Measurements from ENCODE around the gene MRPS11. TPM values are rescaled to one million over a fixed set of nuclear protein-coding genes. Genes with fewer than 3 reads are reported as not detected.

MRPS11 gene
- total and polyA plus RNA-seq, 2 of the 4 experiments (the other 2 are of a cell fraction) = 66.1 to 87.8 TPM

GRCh38 chr15:88511161-88511560 is 43.7 kb downstream of the MRPS11 start:
- Histone ChIP-seq H3K23ac (ENCODE audit: low read depth, low read length) (no peak overlapping the region), H3K79me1 (ENCODE audit: low read depth in 1 of 2, low read length in 2 of 2) (peaks cover 0 to 7% of the 10 kb centered on the region in 2 experiments; a peak in 1 of 4 replicates), H3K4ac (ENCODE audit: low read depth, low read length) (no peak overlapping the region), H2BK15ac (ENCODE audit: low read depth, low read length) (no peak overlapping the region), H3K4me3 (ENCODE audit: insufficient read depth, low read depth, low read length) (no peak overlapping the region), H3K9me3 (ENCODE audit: control insufficient read depth, insufficient read depth, low read length) (no peaks in the 10 kb centered on the region), H3K27me3 (ENCODE audit: control insufficient read depth, insufficient read depth, low read length) (no peaks in the 10 kb centered on the region), H2AK9ac (replicated peaks; ENCODE audit: low read depth, low read length, poor library complexity) (no peak overlapping the region), H2BK20ac (ENCODE audit: low read depth, low read length) (no peak overlapping the region), H3K4me1 (ENCODE audit: control insufficient read depth, insufficient read depth, low read length) (peaks cover 9% of the 10 kb centered on the region), H3K56ac (ENCODE audit: extremely low read depth, insufficient read depth, low read length) (no peak overlapping the region), H2BK5ac (ENCODE audit: low read depth, low read length, poor library complexity, severe bottlenecking) (no peak overlapping the region), H4K5ac (ENCODE audit: low read depth, low read length) (no peak overlapping the region), H3K4me2 (ENCODE audit: low read depth, low read length) (no peak overlapping the region), H4K91ac (ENCODE audit: insufficient read depth, low read depth, low read length) (no peak overlapping the region), H3K18ac (ENCODE audit: low read depth, low read length) (no peak overlapping the region), H2BK120ac (ENCODE audit: low read depth, low read length) (no peak overlapping the region), H3K27ac (ENCODE audit: insufficient read depth, low read length) (no peak overlapping the region), H4K20me1 (ENCODE audit: insufficient read depth, low read length) (no peaks in the 10 kb centered on the region), H3K14ac (replicated peaks; ENCODE audit: low read depth, low read length) (no peak overlapping the region), H2AK5ac (ENCODE audit: low read depth, low read length) (no peak overlapping the region), H3K9me1 (ENCODE audit: insufficient read depth, low read length) (peaks cover 6% of the 10 kb centered on the region; the same call in 1 of the 2 replicates), H4K8ac (ENCODE audit: low read depth in 2 of 2, low read length in 2 of 2) (no peak overlapping the region), H3K9ac (ENCODE audit: low read depth, low read length) (no peak overlapping the region), H3K36me3 (ENCODE audit: control insufficient read depth, insufficient read depth, low read length) (peaks cover 8% of the 10 kb centered on the region), H2AFZ (replicated peaks; ENCODE audit: low read length, poor library complexity) (no peak overlapping the region)
- in situ Hi-C loops (cut with MboI; ENCODE audit: low sequenced_read_pairs) (no loop called here), intact Hi-C loops (cut with micrococcal nuclease) (no loop called here), dilution Hi-C loops (cut with HindIII; ENCODE audit: low sequenced_read_pairs, unreplicated experiment) (no loop called here)
- no TSS peak for BruUV-seq (replicated peaks)
- ATAC-seq (ENCODE audit: low read depth) (no peak), DNase-seq (no peak)
- TF ChIP-seq BHLHE40 (IDR thresholded peaks at IDR 0.05; ENCODE audit: low read depth, low read length) (no peak), MAZ (IDR thresholded peaks at IDR 0.05; ENCODE audit: borderline replicate concordance, low read depth, low read length) (no peak), MXI1 (IDR thresholded peaks at IDR 0.05; ENCODE audit: borderline replicate concordance, low read depth, low read length) (no peak), ELK1 (IDR thresholded peaks at IDR 0.05; ENCODE audit: borderline replicate concordance, low read depth, low read length) (no peak), CTCF (conservative IDR thresholded peaks at IDR 0.05; ENCODE audit: low read depth, low read length) (no peak), USF2 (IDR thresholded peaks at IDR 0.05; ENCODE audit: low read depth, low read length) (no peak), NFE2L2 (IDR thresholded peaks at IDR 0.05; ENCODE audit: low read depth, low read length) (no peak), RAD21 (IDR thresholded peaks at IDR 0.05; ENCODE audit: low read length) (no peak), RFX5 (IDR thresholded peaks at IDR 0.05; ENCODE audit: low read depth, low read length) (no peak)
- ChIA-PET POLR2A (ENCODE audit: unreplicated experiment) (no interaction called here), CTCF (no interaction called here)
- WGBS, 2 experiments (ENCODE audit: extremely low coverage in 2 of 2, insufficient read length in 1 of 2) = 100% methylated on average over 2 of the region's 2 CpGs; no CpG with 5 or more reads in 1 of the 2 experiments

All from IMR-90 (cell line).